Measurements from ENCODE around the gene PRR33. TPM values are rescaled to one million over a fixed set of nuclear protein-coding genes. Genes with fewer than 3 reads are reported as not detected.
"Not testable (repeated sequence)": the region's sequence is repeated elsewhere in the genome, so short reads cannot be mapped to it uniquely, and the experiment has no call there.

The PRR33 gene
- total RNA-seq, 1 donor from 2014 or later, result 0.16 TPM

- ATAC-seq (ENCODE audit: low read depth) (no peak), DNase-seq (peak; percentile 14)
- CTCF ChIA-PET, result no interaction called here
- H3K36me3 Mint-ChIP-seq (ENCODE audit: low read depth), result peaks cover 12% of the 10 kb centered on the region
- peaks cover 54% of the 10 kb centered on the region for H3K4me1 Mint-ChIP-seq
- no peaks in the 10 kb centered on the region for H3K27me3 Mint-ChIP-seq
- no peak overlapping the region for H3K27ac Mint-ChIP-seq
- TF ChIP-seq, protein P1, sequence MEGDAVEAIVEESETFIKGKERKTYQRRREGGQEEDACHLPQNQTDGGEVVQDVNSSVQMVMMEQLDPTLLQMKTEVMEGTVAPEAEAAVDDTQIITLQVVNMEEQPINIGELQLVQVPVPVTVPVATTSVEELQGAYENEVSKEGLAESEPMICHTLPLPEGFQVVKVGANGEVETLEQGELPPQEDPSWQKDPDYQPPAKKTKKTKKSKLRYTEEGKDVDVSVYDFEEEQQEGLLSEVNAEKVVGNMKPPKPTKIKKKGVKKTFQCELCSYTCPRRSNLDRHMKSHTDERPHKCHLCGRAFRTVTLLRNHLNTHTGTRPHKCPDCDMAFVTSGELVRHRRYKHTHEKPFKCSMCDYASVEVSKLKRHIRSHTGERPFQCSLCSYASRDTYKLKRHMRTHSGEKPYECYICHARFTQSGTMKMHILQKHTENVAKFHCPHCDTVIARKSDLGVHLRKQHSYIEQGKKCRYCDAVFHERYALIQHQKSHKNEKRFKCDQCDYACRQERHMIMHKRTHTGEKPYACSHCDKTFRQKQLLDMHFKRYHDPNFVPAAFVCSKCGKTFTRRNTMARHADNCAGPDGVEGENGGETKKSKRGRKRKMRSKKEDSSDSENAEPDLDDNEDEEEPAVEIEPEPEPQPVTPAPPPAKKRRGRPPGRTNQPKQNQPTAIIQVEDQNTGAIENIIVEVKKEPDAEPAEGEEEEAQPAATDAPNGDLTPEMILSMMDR (IDR thresholded peaks at IDR 0.05), result no peak
- no peaks in the 10 kb centered on the region for H3K9me3 Mint-ChIP-seq
- POLR2A ChIA-PET, result interaction anchor here (1.2 to 5.4 kb wide), 3 partner anchors 27 to 38 kb away, joined by 4 to 55 read pairs (median 5); partner anchors contain the start of gene LSP1
- intact Hi-C loops (cut with micrococcal nuclease), result no loop called here
- H3K4me3 Mint-ChIP-seq, result no peak overlapping the region
These were observed 12.3 kb downstream of the PRR33 start for GRCh38 chr11:1879342-1879940.

DNA sequence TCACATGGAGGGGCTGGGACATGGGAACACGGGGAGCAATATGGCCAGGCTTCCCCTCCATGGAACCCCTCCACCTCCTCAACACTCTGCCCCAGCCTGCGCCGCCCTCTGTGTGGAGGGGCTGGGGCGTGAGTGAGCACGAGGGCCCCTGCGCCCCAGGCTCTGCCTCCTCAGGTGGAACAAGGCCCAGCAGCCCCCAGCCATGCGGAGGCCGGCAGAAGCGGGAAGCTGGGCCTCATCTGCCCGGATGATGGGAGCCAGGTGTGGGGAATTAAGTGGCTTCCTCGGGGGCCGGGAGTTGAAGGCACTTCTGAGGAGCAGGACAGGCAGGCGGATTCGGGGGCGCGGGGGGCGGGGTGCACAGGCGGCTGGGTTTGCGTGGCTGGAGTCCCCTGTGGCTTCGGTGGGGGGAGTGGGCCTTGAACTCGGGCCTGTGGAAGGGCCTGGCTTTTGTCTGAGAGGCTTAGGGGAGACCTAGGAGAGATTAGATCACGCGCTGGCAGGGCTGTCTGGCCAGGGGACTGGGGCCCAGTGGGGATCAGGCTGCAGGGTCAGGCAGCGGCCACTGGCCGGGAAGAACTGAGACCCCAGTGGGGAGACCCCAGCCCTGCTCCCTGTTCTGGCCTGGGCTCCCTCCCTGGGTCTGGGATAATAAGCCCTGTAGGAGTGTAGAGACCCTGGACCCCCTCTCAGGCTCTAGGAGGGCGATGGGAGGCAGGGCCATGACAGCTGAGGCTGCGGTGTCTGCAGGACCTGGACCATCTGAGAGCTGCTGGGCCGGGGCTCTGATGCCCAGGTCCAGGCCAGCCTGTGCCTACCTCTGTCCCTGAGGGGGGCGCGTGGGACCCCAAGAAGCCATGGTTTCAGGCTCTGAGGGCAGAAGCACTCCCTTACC lies 13.3 kb downstream of the PRR33 start:
- H3K4me3 Mint-ChIP-seq, result no peak overlapping the region
- DNase-seq (peak; percentile 15), ATAC-seq (ENCODE audit: low read depth) (no peak)
- POLR2A ChIA-PET, result interaction anchor here (1.1 to 1.2 kb wide), 2 partner anchors 26 to 33 kb away, joined by 3 to 4 read pairs; partner anchors contain the start of gene LSP1
- intact Hi-C loops (cut with micrococcal nuclease), result no loop called here
- peaks cover 12% of the 10 kb centered on the region for H3K36me3 Mint-ChIP-seq (ENCODE audit: low read depth)
- peaks cover 57% of the 10 kb centered on the region for H3K4me1 Mint-ChIP-seq
- TF ChIP-seq, protein P1 (IDR thresholded peaks at IDR 0.05), result no peak
- no peaks in the 10 kb centered on the region for H3K27me3 Mint-ChIP-seq
- H3K27ac Mint-ChIP-seq, result no peak overlapping the region
- H3K9me3 Mint-ChIP-seq, result no peaks in the 10 kb centered on the region
- CTCF ChIA-PET, result no interaction called here

DNA sequence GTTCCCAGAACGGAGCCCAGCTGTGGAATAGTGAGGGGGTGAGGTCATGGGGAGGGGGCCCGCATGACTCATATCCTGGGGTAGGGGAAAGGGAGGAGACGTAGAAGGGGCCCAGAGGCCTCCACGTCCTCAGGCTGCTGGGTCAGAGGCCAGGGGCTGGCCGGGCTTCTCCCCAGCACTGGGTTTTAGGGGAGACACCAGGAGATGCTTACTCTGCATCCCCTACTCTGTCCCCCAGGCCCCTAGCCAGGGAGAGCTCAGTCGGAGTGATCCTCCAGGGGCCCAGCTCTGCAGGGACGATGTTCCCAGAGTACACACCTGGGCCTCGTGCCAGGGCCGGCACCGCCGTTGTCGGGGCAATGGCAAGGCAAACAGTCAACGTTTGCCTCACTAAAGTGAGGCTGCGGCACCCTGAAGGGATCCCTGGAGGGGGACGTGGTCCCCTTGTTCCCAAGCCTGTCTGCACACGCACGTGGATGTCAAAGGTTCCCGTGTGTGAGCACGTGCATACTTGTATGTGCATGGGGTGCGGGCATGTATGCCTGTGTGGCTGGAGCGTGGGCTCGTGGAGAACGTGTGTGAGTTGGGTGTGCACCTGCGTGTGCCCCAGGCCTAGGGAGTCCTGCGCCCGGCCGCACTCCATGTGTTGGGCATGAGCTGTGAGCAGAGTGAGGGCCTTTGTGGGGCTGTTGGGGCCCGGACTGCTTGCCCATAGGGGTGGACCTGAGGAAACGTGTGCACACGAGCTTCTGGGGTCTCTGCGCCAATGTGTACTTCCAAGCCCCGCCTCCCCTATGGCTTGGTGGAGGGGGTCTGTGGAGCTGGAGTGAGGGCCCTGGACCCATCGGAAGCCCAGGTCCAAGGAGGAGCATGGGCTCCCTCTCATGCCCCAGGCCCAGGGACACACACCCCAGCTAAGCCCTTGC lies 14.2 kb downstream of the PRR33 start:
- DNase-seq, result peak; percentile 14
- no peaks in the 10 kb centered on the region for H3K27me3 Mint-ChIP-seq
- no peak for ATAC-seq (ENCODE audit: low read depth)
- H3K9me3 Mint-ChIP-seq, result no peaks in the 10 kb centered on the region
- peaks cover 12% of the 10 kb centered on the region for H3K36me3 Mint-ChIP-seq (ENCODE audit: low read depth)
- H3K4me1 Mint-ChIP-seq, result peaks cover 62% of the 10 kb centered on the region
- intact Hi-C loops (cut with micrococcal nuclease), result no loop called here
- H3K4me3 Mint-ChIP-seq, result no peak overlapping the region
- no peak overlapping the region for H3K27ac Mint-ChIP-seq
- CTCF ChIA-PET, result interaction anchor here (1.5 to 1.8 kb wide), 4 partner anchors 15 to 25 kb away, joined by 3 to 7 read pairs (median 4); partner anchors contain the start of gene LSP1
- TF ChIP-seq, protein P1 (IDR thresholded peaks at IDR 0.05), result no peak
- POLR2A ChIA-PET, result interaction anchor here (1.0 to 1.7 kb wide), 3 partner anchors 25 to 27 kb away, joined by 3 to 8 read pairs (median 3); partner anchors contain the start of gene LSP1

- CTCF ChIA-PET, result interaction anchor here (0.7 to 1.8 kb wide), 8 partner anchors 14 to 267 kb away, joined by 3 to 7 read pairs (median 3); partner anchors contain the start of genes LSP1 and TNNI2
- peak; percentile 32 for DNase-seq
- peaks cover 13% of the 10 kb centered on the region for H3K36me3 Mint-ChIP-seq (ENCODE audit: low read depth)
- H3K27ac Mint-ChIP-seq, result no peak overlapping the region
- no peak for ATAC-seq (ENCODE audit: low read depth)
- TF ChIP-seq, protein P1 (IDR thresholded peaks at IDR 0.05), result no peak
- H3K9me3 Mint-ChIP-seq, result no peaks in the 10 kb centered on the region
- no peak overlapping the region for H3K4me3 Mint-ChIP-seq
- POLR2A ChIA-PET, result interaction anchor here (0.9 to 1.7 kb wide), 4 partner anchors 22 to 31 kb away, joined by 3 to 8 read pairs (median 4); partner anchors contain the start of gene LSP1
- H3K27me3 Mint-ChIP-seq, result no peaks in the 10 kb centered on the region
- intact Hi-C loops (cut with micrococcal nuclease), result no loop called here
- H3K4me1 Mint-ChIP-seq, result peaks cover 64% of the 10 kb centered on the region
These were observed 15.2 kb downstream of the PRR33 start for GRCh38 chr11:1876361-1877063.

DNA sequence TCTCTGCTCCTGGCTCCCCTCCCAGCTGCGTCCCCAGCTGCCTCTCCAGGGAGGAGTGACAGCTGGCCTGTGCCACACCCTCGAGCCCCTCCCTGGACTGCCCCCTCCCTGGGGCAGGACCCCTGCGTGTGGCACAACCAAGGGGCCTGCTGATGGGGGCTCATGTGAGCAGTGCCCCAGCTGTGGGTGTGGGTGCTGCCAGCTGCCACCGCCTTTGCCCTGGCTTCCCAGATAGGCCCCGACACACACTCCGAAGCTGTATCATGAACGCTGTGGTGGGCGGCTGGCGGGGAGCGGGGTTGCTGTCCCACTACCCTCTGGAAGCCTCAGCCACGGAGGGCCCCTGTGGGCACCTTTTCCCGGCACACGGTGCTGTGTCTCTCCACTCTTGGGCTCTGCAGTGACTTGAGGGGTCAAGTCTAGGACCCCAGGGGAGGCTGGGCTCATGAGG lies 15.8 kb downstream of the PRR33 start:
- H3K27me3 Mint-ChIP-seq; H3K9me3 Mint-ChIP-seq; H3K4me3 Mint-ChIP-seq; H3K27ac Mint-ChIP-seq; intact Hi-C loops (cut with micrococcal nuclease); ATAC-seq (ENCODE audit: low read depth): not testable (repeated sequence)
- ChIA-PET POLR2A (interaction anchor here (0.9 to 1.7 kb wide), 3 partner anchors 21 to 30 kb away, joined by 3 to 8 read pairs (median 4); no protein-coding TSS in a partner anchor), CTCF (interaction anchor here (0.7 to 1.8 kb wide), 7 partner anchors 13 to 268 kb away, joined by 3 to 7 read pairs (median 3); partner anchors contain the start of genes LSP1 and TNNI2)
- H3K4me1 Mint-ChIP-seq, result peaks cover 64% of the 10 kb centered on the region
- peak; percentile 16 for DNase-seq
- H3K36me3 Mint-ChIP-seq (ENCODE audit: low read depth), result peaks cover 16% of the 10 kb centered on the region
